ENCODE measurements around the gene A2M.

DNA sequence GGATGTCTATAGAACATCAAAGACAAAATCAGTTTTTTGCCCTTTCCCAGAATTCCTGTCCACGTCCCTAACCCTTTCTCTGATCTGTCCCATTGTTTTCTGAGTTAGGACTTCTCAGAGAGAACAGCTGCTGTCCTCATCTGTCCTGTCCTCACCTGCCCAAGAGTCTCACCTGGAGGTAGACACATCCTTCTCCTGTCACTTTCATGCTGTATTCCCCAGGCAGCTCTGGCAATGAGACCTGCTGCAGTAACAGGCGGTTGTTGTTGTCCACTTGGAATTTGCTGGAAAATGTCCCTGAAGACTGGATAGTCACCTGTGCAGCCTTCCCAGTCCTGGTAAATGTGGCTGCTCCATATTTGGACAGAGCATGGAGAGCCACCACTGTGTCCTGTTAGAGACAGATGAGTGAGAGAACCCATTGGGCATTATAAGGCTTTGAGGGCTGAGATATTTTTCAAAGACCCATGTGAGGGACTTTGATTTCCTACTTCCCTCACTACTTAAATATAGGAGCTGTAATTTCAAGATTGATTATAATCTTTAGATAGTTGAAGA, 43.2 kb downstream of the A2M start:
- TF ChIP-seq, protein P1, sequence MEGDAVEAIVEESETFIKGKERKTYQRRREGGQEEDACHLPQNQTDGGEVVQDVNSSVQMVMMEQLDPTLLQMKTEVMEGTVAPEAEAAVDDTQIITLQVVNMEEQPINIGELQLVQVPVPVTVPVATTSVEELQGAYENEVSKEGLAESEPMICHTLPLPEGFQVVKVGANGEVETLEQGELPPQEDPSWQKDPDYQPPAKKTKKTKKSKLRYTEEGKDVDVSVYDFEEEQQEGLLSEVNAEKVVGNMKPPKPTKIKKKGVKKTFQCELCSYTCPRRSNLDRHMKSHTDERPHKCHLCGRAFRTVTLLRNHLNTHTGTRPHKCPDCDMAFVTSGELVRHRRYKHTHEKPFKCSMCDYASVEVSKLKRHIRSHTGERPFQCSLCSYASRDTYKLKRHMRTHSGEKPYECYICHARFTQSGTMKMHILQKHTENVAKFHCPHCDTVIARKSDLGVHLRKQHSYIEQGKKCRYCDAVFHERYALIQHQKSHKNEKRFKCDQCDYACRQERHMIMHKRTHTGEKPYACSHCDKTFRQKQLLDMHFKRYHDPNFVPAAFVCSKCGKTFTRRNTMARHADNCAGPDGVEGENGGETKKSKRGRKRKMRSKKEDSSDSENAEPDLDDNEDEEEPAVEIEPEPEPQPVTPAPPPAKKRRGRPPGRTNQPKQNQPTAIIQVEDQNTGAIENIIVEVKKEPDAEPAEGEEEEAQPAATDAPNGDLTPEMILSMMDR (conservative IDR thresholded peaks at IDR 0.05; ENCODE audit: low read depth in 2 of 2): no peak
- TF ChIP-seq STAT1 (IDR thresholded peaks at IDR 0.05; ENCODE audit: unreplicated experiment) (no peak), JUNB (IDR thresholded peaks at IDR 0.05; ENCODE audit: unreplicated experiment) (no peak), EZH2phosphoT487 (IDR thresholded peaks at IDR 0.05; ENCODE audit: unreplicated experiment) (no peak), EZH2 (IDR thresholded peaks at IDR 0.05; ENCODE audit: low read depth, unreplicated experiment) (no peak)

Measured in GM23338 (cell line).